ENCODE results near the gene CAPZA3.
"Not testable (repeated sequence)": the region's sequence is repeated elsewhere in the genome, so short reads cannot be mapped to it uniquely, and the experiment has no call there.

CAPZA3 gene

GRCh38 chr12:18754124-18754707 is 16.3 kb downstream of the CAPZA3 start:
- FAIRE-seq, result no peak

GRCh38 chr12:18755341-18755740 is 17.4 kb downstream of the CAPZA3 start:
- no peak for FAIRE-seq

- not testable (repeated sequence) for FAIRE-seq
Observed at GRCh38 chr12:18766479-18766878, 28.6 kb downstream of the CAPZA3 start.

GRCh38 chr12:18782827-18783226 is 44.9 kb downstream of the CAPZA3 start:
- no peak for FAIRE-seq

GRCh38 chr12:18785465-18785864 is 47.5 kb downstream of the CAPZA3 start:
- not testable (repeated sequence) for FAIRE-seq

Data from TTC549 (cell line).